Eye (tissue), 1 donor: ENCODE measurements around the gene CDSN.
"Not testable (repeated sequence)": the region's sequence is repeated elsewhere in the genome, so short reads cannot be mapped to it uniquely, and the experiment has no call there.

Experiments
- DNase-seq: peaks from one replicate; pipeline ENCODE4 v3.0.0-alpha.2; 2015

Gene CDSN, protein sequence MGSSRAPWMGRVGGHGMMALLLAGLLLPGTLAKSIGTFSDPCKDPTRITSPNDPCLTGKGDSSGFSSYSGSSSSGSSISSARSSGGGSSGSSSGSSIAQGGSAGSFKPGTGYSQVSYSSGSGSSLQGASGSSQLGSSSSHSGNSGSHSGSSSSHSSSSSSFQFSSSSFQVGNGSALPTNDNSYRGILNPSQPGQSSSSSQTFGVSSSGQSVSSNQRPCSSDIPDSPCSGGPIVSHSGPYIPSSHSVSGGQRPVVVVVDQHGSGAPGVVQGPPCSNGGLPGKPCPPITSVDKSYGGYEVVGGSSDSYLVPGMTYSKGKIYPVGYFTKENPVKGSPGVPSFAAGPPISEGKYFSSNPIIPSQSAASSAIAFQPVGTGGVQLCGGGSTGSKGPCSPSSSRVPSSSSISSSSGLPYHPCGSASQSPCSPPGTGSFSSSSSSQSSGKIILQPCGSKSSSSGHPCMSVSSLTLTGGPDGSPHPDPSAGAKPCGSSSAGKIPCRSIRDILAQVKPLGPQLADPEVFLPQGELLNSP

DNA sequence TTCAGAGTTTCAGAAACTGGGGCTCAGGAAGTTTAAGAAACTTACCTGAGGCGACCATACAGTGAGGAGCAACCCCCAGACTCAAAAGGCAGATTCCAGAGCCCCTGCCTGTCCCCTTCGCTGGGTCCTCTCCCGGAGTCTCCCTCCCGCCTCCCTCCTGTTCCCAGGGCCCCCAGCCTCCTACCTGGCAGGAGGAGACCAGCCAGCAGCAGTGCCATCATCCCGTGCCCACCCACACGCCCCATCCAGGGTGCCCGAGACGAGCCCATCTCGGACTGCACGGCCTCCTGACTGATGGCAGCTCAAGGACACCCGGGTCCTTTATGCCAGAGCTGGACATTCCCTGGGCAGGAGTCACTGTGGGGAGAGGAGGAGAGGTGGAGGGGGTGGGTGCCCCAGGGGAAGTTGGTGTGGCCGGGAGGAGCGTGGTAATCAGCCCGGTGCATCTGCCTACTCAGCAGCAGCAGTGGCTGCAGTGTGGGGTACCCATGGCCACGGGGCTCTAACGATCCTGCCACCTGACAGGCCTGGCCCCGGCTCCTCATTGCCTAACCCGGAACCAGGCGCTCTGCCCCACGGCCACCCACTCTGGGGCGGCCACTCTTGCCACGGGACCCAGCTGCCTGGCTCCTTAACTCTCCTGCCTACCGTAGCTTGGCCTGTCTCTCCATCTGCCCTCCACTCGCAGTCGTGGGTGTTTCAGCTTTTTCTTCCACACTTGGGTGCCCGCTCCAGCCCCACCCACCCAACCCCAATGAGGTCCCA lies at the start of gene CDSN:
TSS of gene CDSN (minus strand) at position 296 of the 765 bp plus-strand sequence. CDS start at position 269, 27 bp downstream.
- no peak for DNase-seq

DNA sequence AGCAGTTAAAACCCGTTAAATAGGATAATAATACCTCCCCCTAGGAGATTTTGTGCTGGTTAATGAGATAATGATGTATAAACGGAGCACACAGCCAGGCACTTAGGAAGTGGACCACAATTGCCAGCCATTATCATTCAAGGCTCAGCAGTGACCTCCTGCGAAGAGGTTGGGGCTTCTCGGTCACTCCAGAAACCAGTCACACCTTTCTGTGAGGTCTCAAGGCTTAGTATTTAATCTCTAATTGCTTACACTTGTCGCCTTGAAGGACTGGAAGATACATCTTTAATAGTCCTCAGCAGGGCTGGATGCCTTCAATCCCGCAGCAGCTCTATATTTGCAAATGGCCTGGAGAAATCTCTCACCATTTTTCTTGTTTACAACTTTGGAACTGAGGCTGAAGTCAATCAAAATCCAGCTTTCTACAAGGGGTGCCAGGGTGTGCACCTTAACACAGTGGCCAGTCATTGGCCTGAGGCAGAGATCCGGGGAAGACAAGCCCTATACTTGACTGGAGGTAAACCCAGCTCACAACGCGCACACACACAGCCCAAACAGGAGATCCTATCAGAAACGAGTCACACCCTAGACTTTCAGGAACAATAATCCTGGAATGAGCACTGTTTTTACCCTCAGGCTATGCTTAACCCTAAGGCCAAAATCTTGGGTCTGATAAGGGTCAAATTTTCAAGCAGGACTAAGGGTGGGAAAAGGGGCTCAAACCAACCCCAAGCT lies 49.0 kb upstream of the CDSN start:
- DNase-seq, result no peak

DNA sequence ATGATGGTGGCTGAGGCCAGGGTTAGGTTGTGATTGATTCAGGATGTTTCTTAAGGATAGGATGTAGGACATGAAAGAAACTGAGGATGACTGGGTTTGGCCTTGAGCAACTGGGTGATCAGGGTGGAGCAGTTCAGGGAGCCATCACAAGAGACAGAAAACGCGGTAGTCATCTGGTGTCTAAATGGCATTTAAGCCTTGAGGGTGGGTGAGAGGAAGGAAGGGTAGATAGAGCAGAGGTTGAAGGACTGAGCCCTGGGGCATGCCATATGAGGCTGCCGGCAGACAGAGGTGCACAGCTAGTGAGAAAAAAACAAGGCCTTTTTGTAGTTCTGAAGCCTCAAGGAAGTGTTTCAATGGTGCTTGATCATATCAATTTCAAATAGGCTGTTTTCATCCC lies 48.4 kb upstream of the CDSN start:
- DNase-seq, result no peak

DNA sequence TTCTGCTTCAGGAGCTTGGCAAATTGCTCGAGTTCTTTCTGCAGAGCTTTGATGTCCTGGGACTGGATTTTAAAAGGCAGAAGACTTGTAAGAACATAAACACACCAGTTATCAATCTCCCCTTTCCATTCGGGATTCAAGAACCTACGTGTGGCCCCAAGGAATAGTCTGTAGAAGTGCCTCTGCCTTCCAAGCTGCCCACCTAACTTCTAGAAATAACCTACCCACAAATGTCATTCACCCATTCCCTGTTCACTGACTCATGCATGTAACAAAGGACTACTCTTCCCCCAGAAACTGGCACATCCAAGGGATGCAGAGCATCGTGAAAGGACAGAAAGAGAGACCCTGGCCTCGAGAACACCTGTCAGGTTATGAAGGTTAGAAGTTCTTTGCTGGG lies 45.7 kb upstream of the CDSN start:
- no peak for DNase-seq

DNA sequence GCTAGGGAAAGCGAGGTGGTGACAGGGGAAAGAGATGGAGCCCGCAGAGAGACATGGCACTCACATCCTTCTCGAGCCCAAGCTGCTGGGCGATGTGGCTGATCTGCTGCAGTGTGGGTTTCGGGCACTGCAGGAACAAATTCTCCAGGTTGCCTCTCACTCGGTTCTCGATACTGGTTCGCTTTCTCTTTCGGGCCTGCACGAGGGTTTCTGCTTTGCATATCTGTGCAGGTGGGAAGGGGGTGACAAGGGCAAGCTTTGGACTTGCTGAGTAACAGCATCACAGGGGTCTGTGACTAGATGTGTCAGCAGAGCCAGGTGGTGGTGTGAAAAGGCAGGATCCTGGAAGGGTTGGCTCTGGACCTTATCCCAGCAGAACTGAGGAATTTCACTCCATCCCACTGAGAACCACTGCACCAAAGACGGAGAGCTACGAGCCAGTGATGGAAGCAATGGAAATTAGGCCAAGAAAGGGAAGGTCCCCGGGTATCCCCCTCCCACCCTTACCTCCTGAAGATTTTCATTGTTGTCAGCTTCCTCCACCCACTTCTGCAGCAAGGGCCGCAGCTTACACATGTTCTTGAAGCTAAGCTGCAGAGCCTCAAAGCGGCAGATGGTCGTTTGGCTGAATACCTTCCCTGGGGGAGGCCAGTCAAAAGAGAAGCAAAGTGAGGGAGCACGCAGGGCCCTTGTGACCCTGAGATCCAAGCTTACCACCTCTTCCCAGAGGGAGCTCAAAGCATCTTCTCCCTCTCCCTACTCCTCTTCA lies 45.0 kb upstream of the CDSN start:
- not testable (repeated sequence) for DNase-seq

DNA sequence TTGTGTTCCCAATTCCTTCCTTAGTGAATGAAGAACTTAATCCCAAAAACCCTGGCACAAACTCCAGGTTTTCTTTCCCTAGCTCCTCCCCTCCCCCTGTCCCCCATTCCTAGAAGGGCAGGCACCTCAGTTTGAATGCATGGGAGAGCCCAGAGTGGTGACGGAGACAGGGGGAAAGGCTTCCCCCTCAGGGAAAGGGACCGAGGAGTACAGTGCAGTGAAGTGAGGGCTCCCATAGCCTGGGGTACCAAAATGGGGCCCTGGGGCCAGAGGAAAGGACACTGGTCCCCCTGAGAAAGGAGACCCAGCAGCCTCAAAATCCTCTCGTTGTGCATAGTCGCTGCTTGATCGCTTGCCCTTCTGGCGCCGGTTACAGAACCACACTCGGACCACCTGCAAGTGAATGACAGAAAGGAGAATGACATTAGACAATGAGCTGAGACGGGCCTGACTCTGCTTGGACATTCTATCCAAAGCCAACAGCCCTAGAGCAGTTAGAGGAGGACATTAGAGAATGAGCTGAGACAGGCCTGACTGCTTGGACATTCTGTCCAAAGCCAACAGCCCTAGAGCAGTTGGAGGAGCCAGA lies 44.3 kb upstream of the CDSN start:
- DNase-seq, result not testable (repeated sequence)

DNA sequence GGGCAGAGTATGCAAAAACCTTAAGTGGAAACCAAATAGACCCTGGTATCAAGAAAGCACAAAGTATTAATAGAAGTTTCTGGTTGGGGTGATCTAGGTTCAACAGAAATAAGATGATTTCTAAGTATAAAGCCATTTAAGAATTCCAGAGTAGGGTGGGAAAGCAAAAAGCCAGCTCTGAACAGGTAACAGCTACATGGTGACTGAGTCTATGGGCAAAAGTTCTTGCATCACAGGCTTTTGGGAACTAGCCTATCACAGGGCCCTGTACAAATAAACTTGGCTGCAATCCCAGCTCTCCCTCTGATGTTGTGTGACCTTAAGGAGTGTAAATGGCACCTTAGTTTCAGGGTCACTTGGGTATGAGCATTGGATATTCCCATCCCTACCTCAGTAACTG lies 43.7 kb upstream of the CDSN start:
- DNase-seq, result no peak

DNA sequence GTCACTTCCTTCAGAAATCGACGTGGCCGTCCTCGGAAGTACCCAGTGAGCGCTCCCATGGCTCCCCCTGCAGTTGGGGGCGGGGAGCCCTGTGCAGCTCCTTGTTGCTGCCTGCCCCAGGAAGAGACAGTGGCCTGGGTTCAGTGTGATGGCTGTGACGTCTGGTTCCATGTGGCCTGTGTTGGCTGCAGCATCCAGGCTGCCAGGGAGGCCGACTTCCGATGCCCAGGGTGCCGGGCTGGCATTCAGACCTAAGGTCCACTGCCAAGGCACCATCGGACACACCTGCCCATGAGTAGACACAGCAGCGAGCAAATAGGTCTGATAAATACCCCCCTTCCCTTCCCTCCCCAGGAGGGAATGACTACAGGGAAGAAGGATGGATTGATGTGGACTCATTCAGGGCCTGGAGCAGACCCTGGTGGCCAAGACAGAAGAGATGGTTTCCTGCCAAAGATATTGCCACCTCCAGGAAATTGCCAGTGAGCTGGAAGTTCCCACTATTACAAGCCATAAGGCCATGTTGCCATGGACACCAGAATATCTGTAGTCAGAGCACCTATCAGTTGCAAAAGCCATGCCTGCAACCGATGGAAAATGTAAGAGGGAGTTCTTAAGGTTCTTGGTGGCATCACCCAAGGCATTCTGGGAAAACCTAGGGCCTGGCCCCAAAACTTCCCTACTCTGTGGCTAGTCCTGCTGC lies 42.4 kb upstream of the CDSN start:
- DNase-seq, result no peak

DNA sequence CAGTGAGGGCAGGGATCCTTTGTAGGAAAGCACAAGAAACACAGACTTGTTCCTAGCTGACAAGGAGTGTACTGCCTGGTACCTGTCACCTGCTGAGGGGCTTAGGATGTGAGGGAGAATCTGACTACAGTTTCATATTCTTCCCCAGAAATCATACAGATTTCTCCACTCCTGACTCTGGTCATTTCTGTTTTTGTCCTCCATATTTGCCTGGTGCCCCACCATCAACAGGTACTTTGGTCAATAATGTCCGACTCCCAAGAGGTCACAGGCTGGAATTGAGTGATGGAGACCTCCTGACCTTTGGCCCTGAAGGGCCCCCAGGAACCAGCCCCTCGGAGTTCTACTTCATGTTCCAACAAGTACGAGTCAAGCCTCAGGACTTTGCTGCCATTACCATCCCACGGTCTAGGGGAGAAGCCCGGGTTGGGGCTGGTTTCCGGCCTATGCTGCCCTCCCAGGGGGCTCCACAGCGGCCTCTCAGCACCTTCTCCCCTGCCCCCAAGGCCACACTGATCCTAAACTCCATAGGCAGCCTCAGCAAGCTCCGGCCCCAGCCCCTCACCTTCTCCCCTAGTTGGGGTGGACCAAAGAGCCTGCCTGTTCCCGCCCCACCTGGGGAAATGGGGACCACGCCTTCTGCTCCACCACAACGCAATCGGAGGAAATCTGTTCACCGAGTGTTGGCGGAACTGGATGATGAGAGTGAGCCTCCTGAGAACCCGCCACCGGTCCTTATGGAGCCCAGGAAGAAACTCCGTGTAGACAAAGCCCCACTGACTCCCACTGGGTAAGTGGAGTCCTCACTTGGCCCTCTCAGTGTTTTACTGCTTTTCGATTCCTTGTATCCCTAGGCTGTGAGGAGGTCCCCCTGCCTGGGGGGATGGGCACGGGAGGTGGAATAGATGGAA lies 41.2 kb upstream of the CDSN start:
- no peak for DNase-seq

DNA sequence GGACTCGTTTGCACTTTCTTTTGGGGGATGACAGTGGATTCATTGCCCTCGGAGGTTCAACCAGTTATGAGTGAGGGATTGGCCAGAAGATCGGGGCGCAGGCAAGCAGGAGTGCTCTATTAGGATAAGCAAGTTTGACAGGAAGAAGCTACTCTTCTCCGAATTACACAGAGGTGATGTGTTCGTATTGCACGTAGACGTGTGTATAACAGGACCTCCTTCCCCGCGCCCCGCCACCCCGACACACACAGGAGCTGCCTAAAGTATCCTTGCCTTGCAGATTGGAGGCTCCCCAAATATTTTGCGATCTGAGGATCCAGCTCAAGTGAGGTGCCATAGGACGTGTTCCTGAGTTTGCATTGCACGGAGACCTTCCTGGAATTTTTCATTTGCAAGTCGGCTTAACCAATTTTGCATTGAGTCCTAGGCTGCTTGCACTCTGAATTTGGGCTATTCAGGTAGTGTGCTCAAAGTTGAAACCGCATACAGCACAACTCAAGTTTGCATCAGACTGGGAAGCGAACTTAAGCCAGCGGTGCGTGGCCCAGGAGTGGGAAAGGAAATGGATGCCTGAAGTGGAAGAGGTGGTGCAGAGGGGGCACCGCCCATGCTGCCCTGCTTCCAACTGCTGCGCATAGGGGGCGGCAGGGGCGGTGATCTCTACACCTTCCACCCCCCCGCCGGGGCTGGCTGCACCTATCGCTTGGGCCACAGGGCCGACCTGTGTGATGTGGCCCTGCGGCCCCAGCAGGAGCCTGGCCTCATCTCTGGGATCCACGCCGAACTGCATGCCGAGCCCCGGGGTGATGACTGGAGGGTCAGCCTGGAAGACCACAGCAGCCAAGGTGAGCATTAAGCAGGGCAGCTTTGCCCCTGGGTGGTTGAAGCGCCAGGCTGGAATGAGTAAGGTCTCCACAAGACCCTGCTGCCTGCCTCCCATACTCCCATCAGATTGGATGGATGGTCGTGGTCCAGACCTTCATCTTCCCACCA lies 38.9 kb upstream of the CDSN start:
- DNase-seq, result no peak

DNA sequence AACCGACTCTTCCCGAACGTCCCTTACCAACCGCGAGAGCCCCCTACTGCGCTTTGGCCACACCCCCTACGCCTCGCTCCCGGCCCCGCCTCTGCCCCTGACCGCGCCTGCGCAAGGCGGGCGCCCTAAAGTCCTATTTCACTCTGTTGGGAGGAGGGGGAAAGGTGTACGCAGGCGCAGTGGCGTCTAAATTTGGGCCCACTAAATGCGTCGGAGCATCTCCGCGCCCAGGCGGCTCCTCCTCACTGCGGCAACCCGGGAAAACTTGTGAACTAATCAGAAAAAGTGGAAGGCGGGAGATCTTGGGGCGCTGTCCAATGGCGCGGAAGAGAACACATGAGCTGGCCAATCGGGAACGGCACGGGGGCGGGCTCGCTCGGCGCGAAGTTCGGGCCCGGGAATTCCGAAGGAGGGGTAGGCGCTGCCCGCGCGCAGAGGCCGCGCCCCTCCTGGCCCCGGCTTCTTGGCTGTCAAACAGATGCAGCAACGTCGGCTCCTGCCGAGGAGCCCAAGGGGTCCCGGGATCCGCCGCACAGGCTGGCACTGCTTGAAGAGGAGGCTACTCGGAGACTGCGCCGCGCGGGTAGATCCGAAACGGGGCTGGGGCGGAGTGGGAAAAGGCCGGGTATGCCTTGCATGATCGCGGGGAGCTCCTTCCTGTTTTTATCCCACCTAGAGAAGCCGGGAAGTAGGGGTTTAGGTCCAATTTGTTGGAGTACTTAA lies 38.1 kb upstream of the CDSN start, which contains the start of gene TCF19:
TSS of gene TCF19 (plus strand) at position 450 of the 723 bp plus-strand sequence. CDS start 881 bp downstream, outside the sequence.
- DNase-seq, result peak; percentile 100

DNA sequence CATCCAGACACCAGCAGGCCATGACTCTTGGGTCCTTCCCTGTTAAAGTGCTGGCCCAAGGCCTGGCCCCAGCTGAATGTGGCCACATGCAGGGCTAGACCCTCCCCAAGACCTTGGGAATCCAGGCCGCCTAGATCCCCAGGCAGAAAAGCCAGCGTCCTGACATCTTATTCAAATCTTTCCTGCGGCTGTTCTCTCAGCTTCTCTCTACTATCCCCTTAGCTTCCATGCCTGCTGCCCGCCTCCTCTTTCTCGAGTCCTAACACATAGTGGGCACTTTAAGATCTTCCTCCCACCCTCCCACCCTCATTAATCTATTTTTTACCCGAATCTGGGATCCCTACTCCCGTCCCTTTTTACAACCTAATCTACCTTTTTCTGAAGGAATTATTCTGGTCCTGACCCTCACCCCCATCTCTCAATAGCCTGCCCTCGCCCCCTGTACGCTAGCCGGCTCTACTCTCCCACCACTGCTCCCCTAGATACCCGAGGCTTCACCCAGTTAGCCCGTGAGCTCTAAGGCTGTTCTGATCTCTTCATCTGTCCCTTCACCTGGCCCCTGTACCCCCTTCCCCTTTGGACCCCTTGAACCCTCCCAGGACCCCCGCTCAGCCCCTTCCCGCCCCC lies 37.4 kb upstream of the CDSN start, which contains the start of gene CCHCR1:
TSS of gene CCHCR1 (minus strand) at position 290 of the 627 bp plus-strand sequence. CDS start at position 88, 202 bp downstream.
- no peak for DNase-seq

DNA sequence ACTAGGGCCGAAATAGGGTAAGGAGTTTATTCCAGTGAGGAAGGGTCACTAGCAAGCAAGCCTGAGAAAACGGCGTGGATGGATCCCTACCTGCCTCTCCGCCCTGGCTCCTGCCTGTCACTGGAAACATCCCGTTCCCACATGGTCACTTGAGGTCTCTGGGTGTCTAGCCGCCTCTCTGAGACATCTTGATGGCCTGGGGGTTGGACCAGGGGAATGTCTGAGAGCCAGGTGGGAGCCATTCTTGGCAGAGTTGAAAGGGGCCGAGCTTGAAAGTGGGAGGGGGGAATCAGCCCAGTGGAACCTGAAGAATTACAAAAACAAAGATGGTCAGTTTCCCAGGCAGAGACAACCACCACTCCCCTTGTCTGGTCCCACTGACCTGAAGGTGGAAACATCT lies 36.4 kb upstream of the CDSN start:
- DNase-seq, result no peak

DNA sequence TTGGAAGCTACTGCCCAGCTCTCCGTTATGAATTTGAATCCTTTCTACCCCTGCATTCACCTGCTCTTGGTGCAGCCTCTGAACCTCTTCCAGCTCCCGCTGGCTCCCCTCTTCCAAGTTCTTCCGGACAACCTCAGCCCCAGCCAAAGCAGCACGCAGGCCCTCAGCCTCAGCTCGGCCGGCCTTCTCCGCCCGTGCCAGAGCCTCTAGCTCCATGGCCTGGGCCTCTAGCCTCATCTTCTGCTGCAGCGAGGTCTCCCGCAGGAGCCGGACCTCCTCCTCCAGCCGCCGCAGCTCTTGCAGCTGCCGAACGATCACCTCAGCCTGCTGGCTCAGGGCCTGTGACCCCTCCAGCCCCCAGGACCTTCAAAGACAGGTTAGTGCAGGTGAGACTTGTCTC lies 34.2 kb upstream of the CDSN start:
- no peak for DNase-seq

DNA sequence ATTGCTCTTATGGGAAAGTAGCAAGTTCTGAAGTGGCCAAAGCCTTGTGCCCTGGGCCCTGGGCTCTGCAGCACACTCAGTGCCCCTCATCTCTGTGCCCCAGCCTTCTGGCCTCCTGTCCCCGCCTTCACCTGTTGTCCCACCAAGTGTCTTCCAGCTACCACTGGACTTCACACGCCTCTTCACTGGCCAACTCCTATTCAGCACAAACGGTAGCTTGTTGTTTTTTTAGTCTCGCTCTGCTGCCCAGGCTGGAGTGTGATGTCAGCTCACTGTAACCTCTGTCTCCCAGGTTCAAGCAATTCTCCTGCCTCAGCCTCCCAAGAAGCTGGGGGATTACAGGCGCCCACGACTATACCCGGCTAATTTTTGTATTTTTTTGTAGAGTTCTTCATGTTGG lies 32.5 kb upstream of the CDSN start:
- no peak for DNase-seq

DNA sequence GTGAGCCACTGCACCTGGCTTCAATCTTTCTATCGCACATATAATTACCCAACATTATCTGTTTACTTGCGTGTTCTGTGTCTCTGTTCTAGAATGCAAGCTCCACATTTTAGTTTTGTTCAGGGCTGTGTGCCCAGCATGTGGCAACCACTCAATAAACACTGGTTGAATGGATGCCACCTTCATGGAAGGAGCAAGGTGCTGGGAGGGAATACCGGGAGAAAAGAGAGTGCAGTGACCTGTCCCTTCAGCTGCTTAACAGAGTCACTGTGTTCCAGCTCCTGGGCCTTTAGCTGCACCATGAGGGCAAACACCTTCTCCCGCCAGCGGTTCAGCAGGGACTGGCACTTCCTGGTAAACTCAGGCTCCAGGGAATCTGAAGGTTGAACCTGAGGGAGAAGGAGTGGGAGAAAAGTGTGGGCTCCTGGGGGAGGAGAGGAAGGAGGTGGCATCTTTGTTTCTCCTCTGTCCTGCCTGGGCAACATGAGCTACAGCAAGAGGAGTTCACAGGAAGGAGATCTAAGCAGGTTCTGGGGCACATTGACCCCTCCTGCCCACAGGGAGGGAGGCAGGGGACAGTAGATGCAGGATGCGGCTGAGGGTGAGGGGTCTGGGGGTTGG lies 29.7 kb upstream of the CDSN start:
- DNase-seq, result no peak

DNA sequence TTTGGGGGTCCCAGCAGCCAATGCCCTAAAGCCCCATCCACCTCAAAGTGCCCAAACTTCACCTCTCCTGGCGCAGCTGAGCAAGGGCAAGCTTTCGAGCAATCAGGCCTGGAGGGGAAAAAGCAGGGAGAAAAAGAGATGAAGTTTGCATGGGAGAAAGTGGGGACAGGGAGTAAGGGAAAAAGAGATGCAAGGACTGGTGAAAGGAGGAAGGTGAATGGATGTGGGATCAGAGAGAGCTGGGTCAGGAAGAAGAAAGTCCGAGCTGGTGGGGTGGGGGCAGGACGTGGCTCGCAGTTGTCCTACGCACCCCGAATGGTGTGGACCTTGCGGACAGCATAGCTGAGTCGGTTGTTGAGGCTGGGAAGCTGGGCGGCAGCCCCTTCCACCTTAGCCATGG lies 25.1 kb upstream of the CDSN start:
- no peak for DNase-seq
